Measurements from ENCODE around the gene BOC. TPM values are rescaled to one million over a fixed set of nuclear protein-coding genes. Genes with fewer than 3 reads are reported as not detected.

The BOC gene
- polyA plus RNA-seq, 2 donors = 26.6 to 29.6 TPM

DNA sequence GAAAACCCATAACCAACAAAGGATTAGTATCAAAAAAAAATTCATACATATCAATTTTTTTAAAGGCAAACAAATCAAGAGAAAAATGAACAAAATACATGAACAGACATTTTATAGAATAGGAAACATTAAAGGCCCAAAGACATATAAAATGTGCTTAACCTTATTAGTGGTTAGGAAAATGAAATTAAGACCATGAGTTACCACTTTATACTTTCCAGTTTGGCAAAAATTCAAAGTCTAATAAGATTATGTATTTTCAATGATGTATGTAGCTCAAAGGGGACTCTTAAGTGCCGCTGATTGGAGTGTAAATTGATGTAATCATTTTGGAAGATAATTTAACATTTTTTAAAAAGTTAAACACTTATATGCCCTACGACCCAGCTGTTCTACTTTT, 89.2 kb downstream of the BOC start:
- WGBS, 2 donors = 84 to 89% methylated on average over 2 of the region's 2 CpGs
- H3K4me3 ChIP-seq (ENCODE audit: low read depth in 1 of 2, low read length in 2 of 2) = no peak overlapping the region
- H3K27ac ChIP-seq (ENCODE audit: low read depth in 2 of 2, low read length in 1 of 2) = no peak overlapping the region
- no peaks in the 10 kb centered on the region for H3K9me3 ChIP-seq (ENCODE audit: control insufficient read depth in 2 of 2, insufficient read depth in 1 of 2, low read depth in 1 of 2, low read length in 1 of 2)
- H3K27me3 ChIP-seq (ENCODE audit: control insufficient read depth in 1 of 2, insufficient read depth in 2 of 2, low read length in 2 of 2) = no peaks in the 10 kb centered on the region
- H3K4me1 ChIP-seq (ENCODE audit: control insufficient read depth in 2 of 2, insufficient read depth in 2 of 2, low read length in 1 of 2) = no peaks in the 10 kb centered on the region
- H3K36me3 ChIP-seq (ENCODE audit: control insufficient read depth in 2 of 2, insufficient read depth in 2 of 2, low read length in 1 of 2) = no peaks in the 10 kb centered on the region

GRCh38 chr3:113304102-113304501, 92.7 kb downstream of the BOC start:
- Histone ChIP-seq H3K4me1 (ENCODE audit: control insufficient read depth in 2 of 2, insufficient read depth in 2 of 2, low read length in 1 of 2) (no peaks in the 10 kb centered on the region), H3K27ac (ENCODE audit: low read depth in 2 of 2, low read length in 1 of 2) (no peak overlapping the region), H3K27me3 (ENCODE audit: control insufficient read depth in 1 of 2, insufficient read depth in 2 of 2, low read length in 2 of 2) (no peaks in the 10 kb centered on the region), H3K36me3 (ENCODE audit: control insufficient read depth in 2 of 2, insufficient read depth in 2 of 2, low read length in 1 of 2) (no peaks in the 10 kb centered on the region), H3K9me3 (ENCODE audit: control insufficient read depth in 2 of 2, insufficient read depth in 1 of 2, low read depth in 1 of 2, low read length in 1 of 2) (no peaks in the 10 kb centered on the region), H3K4me3 (ENCODE audit: low read depth in 1 of 2, low read length in 2 of 2) (no peak overlapping the region)
- WGBS, 2 donors = 83 to 85% methylated on average over 3 of the region's 3 CpGs

- H3K27ac ChIP-seq (ENCODE audit: low read depth in 2 of 2, low read length in 1 of 2) = no peak overlapping the region
- WGBS, 2 donors = 79 to 85% methylated on average over 7 of the region's 7 CpGs
- no peaks in the 10 kb centered on the region for H3K36me3 ChIP-seq (ENCODE audit: control insufficient read depth in 2 of 2, insufficient read depth in 2 of 2, low read length in 1 of 2)
- H3K9me3 ChIP-seq (ENCODE audit: control insufficient read depth in 2 of 2, insufficient read depth in 1 of 2, low read depth in 1 of 2, low read length in 1 of 2) = no peaks in the 10 kb centered on the region
- no peaks in the 10 kb centered on the region for H3K4me1 ChIP-seq (ENCODE audit: control insufficient read depth in 2 of 2, insufficient read depth in 2 of 2, low read length in 1 of 2)
- no peak overlapping the region for H3K4me3 ChIP-seq (ENCODE audit: low read depth in 1 of 2, low read length in 2 of 2)
- no peaks in the 10 kb centered on the region for H3K27me3 ChIP-seq (ENCODE audit: control insufficient read depth in 1 of 2, insufficient read depth in 2 of 2, low read length in 2 of 2)
These were observed 93.6 kb downstream of the BOC start for GRCh38 chr3:113304856-113305540.

- 92 to 94% methylated on average over 1 of the region's 1 CpG for WGBS, 2 donors
- Histone ChIP-seq H3K36me3 (ENCODE audit: control insufficient read depth in 2 of 2, insufficient read depth in 2 of 2, low read length in 1 of 2) (no peaks in the 10 kb centered on the region), H3K4me1 (ENCODE audit: control insufficient read depth in 2 of 2, insufficient read depth in 2 of 2, low read length in 1 of 2) (no peaks in the 10 kb centered on the region), H3K9me3 (ENCODE audit: control insufficient read depth in 2 of 2, insufficient read depth in 1 of 2, low read depth in 1 of 2, low read length in 1 of 2) (no peaks in the 10 kb centered on the region), H3K4me3 (ENCODE audit: low read depth in 1 of 2, low read length in 2 of 2) (no peak overlapping the region), H3K27me3 (ENCODE audit: control insufficient read depth in 1 of 2, insufficient read depth in 2 of 2, low read length in 2 of 2) (no peaks in the 10 kb centered on the region), H3K27ac (ENCODE audit: low read depth in 2 of 2, low read length in 1 of 2) (no peak overlapping the region)
These were observed 99.6 kb downstream of the BOC start for GRCh38 chr3:113310960-113311359.

DNA sequence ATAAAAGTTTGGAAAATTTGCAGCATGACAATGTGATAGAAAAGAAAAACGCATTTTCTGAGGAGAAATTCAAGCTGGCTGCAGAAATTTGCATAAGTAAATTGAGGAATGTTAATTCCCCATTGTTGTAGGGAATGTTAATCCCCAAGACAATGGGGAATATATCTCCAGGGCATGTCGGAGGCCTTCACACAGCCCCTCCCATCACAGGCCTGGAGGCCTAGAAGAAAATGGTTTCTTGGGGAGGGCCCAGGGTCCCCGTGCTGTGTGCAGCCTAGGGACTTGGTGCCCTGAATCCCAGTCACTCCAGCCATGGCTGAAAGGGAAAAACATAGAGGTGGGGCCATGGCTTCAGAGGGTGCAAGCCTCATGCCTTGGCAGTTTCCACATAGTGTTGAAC, 101.1 kb downstream of the BOC start:
- 93 to 94% methylated on average over 3 of the region's 3 CpGs for whole genome bisulfite sequencing, 2 donors

DNA sequence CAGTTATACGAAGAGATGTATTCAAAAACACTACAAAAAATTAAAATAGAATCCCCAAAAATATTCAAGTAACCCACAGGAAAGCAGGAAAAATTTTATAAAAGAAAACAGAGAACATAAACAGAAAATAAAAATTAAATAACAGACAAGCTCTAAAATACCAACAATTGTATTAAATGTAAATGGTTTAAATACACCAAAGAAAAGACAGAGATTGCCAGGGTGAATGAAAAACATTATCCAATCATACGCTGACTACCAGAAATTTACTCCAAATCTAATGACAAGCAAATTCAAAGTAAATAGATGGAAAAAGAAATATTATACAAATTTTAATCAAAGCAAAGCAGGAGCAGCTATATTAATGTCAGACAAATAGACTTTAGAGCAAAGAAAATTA, 103.6 kb downstream of the BOC start:
- no peaks in the 10 kb centered on the region for H3K27me3 ChIP-seq (ENCODE audit: control insufficient read depth in 1 of 2, insufficient read depth in 2 of 2, low read length in 2 of 2)
- peaks cover 0 to 5% of the 10 kb centered on the region in 2 donors for H3K36me3 ChIP-seq (ENCODE audit: control insufficient read depth in 2 of 2, insufficient read depth in 2 of 2, low read length in 1 of 2)

More for the DNA sequence above, 101.1 kb downstream of the BOC start:
- H3K36me3 ChIP-seq (ENCODE audit: control insufficient read depth in 2 of 2, insufficient read depth in 2 of 2, low read length in 1 of 2) = peaks cover 0 to 5% of the 10 kb centered on the region in 2 donors
- no peak overlapping the region for H3K4me3 ChIP-seq (ENCODE audit: low read depth in 1 of 2, low read length in 2 of 2)
- H3K9me3 ChIP-seq (ENCODE audit: control insufficient read depth in 2 of 2, insufficient read depth in 1 of 2, low read depth in 1 of 2, low read length in 1 of 2) = peaks cover 0 to 4% of the 10 kb centered on the region in 2 donors
- H3K27ac ChIP-seq (ENCODE audit: low read depth in 2 of 2, low read length in 1 of 2) = no peak overlapping the region
- no peaks in the 10 kb centered on the region for H3K27me3 ChIP-seq (ENCODE audit: control insufficient read depth in 1 of 2, insufficient read depth in 2 of 2, low read length in 2 of 2)
- no peaks in the 10 kb centered on the region for H3K4me1 ChIP-seq (ENCODE audit: control insufficient read depth in 2 of 2, insufficient read depth in 2 of 2, low read length in 1 of 2)

GRCh38 chr3:113329757-113330156, 118.4 kb downstream of the BOC start:
- no peaks in the 10 kb centered on the region for H3K9me3 ChIP-seq (ENCODE audit: control insufficient read depth in 2 of 2, insufficient read depth in 1 of 2, low read depth in 1 of 2, low read length in 1 of 2)

More for the DNA sequence above, 103.6 kb downstream of the BOC start:
- Histone ChIP-seq H3K27ac (ENCODE audit: low read depth in 2 of 2, low read length in 1 of 2) (no peak overlapping the region), H3K9me3 (ENCODE audit: control insufficient read depth in 2 of 2, insufficient read depth in 1 of 2, low read depth in 1 of 2, low read length in 1 of 2) (peaks cover 0 to 4% of the 10 kb centered on the region in 2 donors), H3K4me1 (ENCODE audit: control insufficient read depth in 2 of 2, insufficient read depth in 2 of 2, low read length in 1 of 2) (no peaks in the 10 kb centered on the region), H3K4me3 (ENCODE audit: low read depth in 1 of 2, low read length in 2 of 2) (no peak overlapping the region)
- WGBS, 2 donors = 96 to 100% methylated on average over 2 of the region's 2 CpGs

GRCh38 chr3:113330742-113331141, 119.4 kb downstream of the BOC start:
- no peaks in the 10 kb centered on the region for H3K27me3 ChIP-seq (ENCODE audit: control insufficient read depth in 1 of 2, insufficient read depth in 2 of 2, low read length in 2 of 2)
- WGBS, 2 donors = 86 to 88% methylated on average over 2 of the region's 2 CpGs

More at GRCh38 chr3:113329757-113330156, 118.4 kb downstream of the BOC start:
- no peak overlapping the region for H3K27ac ChIP-seq (ENCODE audit: low read depth in 2 of 2, low read length in 1 of 2)
- H3K36me3 ChIP-seq (ENCODE audit: control insufficient read depth in 2 of 2, insufficient read depth in 2 of 2, low read length in 1 of 2) = no peaks in the 10 kb centered on the region
- H3K4me1 ChIP-seq (ENCODE audit: control insufficient read depth in 2 of 2, insufficient read depth in 2 of 2, low read length in 1 of 2) = no peaks in the 10 kb centered on the region
- H3K27me3 ChIP-seq (ENCODE audit: control insufficient read depth in 1 of 2, insufficient read depth in 2 of 2, low read length in 2 of 2) = no peaks in the 10 kb centered on the region
- H3K4me3 ChIP-seq (ENCODE audit: low read depth in 1 of 2, low read length in 2 of 2) = no peak overlapping the region
- 37 to 49% methylated on average over 2 of the region's 2 CpGs for WGBS, 2 donors

GRCh38 chr3:113331187-113331586, 119.8 kb downstream of the BOC start:
- H3K27me3 ChIP-seq (ENCODE audit: control insufficient read depth in 1 of 2, insufficient read depth in 2 of 2, low read length in 2 of 2) = no peaks in the 10 kb centered on the region
- H3K27ac ChIP-seq (ENCODE audit: low read depth in 2 of 2, low read length in 1 of 2) = no peak overlapping the region
- no peak overlapping the region for H3K4me3 ChIP-seq (ENCODE audit: low read depth in 1 of 2, low read length in 2 of 2)
- no peaks in the 10 kb centered on the region for H3K4me1 ChIP-seq (ENCODE audit: control insufficient read depth in 2 of 2, insufficient read depth in 2 of 2, low read length in 1 of 2)
- no peaks in the 10 kb centered on the region for H3K36me3 ChIP-seq (ENCODE audit: control insufficient read depth in 2 of 2, insufficient read depth in 2 of 2, low read length in 1 of 2)
- H3K9me3 ChIP-seq (ENCODE audit: control insufficient read depth in 2 of 2, insufficient read depth in 1 of 2, low read depth in 1 of 2, low read length in 1 of 2) = no peaks in the 10 kb centered on the region

More at GRCh38 chr3:113330742-113331141, 119.4 kb downstream of the BOC start:
- H3K36me3 ChIP-seq (ENCODE audit: control insufficient read depth in 2 of 2, insufficient read depth in 2 of 2, low read length in 1 of 2) = no peaks in the 10 kb centered on the region
- no peak overlapping the region for H3K4me3 ChIP-seq (ENCODE audit: low read depth in 1 of 2, low read length in 2 of 2)
- H3K27ac ChIP-seq (ENCODE audit: low read depth in 2 of 2, low read length in 1 of 2) = no peak overlapping the region
- no peaks in the 10 kb centered on the region for H3K9me3 ChIP-seq (ENCODE audit: control insufficient read depth in 2 of 2, insufficient read depth in 1 of 2, low read depth in 1 of 2, low read length in 1 of 2)
- H3K4me1 ChIP-seq (ENCODE audit: control insufficient read depth in 2 of 2, insufficient read depth in 2 of 2, low read length in 1 of 2) = no peaks in the 10 kb centered on the region

All from esophagus (tissue), 2 donors.